ENCODE measurements around the gene OR6K2.
"Not testable (repeated sequence)": the region's sequence is repeated elsewhere in the genome, so short reads cannot be mapped to it uniquely, and the experiment has no call there.

The OR6K2 gene, protein sequence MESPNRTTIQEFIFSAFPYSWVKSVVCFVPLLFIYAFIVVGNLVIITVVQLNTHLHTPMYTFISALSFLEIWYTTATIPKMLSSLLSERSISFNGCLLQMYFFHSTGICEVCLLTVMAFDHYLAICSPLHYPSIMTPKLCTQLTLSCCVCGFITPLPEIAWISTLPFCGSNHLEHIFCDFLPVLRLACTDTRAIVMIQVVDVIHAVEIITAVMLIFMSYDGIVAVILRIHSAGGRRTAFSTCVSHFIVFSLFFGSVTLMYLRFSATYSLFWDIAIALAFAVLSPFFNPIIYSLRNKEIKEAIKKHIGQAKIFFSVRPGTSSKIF

DNA sequence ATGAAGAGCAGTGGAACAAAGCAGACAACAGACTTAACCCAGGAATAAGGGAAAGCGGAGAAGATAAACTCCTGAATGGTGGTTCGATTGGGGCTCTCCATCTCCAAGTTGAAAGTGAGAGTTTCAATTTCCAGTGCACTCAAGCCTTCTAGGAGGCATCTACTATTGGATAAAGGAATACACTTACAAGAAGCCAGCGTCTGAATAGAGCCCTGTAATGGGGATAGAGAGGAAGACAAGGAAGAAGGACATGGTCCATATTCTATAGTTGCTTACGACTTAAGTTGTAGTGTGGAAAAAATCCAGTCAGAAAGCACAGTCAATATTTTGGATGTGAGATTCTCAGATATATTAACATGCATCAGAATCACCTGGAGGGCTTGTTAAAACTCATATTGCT lies at the start of gene OR6K2:
Gene OR6K2, minus strand, starts transcription at position 101 of the 400 bp plus-strand sequence. Its CDS starts 0 bp downstream, at position 101.
- DNase-seq (ENCODE audit: low read depth in 2 of 2) = no peak

DNA sequence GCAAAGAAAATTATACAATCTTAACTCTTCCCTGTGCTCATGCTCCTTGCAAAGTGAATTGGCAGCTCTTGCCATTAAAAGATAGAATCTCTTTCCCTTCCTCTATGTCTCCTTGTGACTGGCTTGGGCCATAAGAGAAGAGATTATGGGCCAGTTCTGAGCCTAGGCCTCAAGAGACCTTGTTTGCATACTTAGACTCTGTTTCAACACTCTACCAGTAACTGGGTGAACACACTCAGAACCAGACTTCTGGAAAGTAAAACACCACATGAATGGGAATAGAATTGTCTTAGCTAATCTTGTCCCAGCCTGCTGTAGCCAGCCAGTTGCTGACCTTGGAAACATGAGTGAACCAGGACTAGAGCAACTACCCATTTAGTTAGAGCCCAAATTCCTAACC lies 35.4 kb upstream of the OR6K2 start:
- no peak for DNase-seq (ENCODE audit: low read depth in 2 of 2)

DNA sequence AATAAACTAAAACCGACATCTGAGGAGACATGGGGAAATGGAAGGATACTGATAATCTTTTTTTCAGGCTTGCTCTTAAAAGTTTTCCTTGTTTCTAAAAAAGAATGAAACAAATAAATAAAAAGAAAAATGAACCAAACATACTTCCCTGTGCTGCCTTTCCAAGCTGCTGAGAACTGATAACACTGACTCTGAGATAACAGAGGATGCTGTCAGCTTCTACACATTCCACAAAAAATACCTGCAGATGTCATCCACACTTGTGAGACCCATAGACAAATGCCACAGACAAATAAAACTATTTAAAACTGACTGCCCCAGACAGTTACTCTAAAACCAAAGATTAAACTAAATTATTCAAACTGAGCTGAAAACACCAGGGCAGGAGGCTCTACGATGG lies 32.1 kb upstream of the OR6K2 start:
- no peak for DNase-seq (ENCODE audit: low read depth in 2 of 2)

DNA sequence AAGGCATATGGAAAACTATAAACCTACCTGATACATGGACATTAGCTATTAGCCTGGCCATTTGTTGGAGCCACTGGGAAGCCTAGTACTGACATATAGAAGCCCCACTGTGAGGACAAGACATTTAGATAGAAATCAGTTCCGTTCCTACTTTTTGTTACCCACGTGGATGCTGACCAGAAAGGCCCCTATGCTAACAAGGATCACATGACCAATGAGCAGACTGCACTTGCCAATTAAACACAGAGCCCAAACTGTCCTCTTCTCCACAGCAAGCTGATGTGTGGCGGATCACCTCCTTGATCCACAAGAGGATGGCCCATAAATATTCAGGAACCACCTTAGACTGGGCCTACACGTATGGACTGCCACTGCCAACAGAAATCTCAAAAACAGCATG lies 31.3 kb upstream of the OR6K2 start:
- no peak for DNase-seq (ENCODE audit: low read depth in 2 of 2)

DNA sequence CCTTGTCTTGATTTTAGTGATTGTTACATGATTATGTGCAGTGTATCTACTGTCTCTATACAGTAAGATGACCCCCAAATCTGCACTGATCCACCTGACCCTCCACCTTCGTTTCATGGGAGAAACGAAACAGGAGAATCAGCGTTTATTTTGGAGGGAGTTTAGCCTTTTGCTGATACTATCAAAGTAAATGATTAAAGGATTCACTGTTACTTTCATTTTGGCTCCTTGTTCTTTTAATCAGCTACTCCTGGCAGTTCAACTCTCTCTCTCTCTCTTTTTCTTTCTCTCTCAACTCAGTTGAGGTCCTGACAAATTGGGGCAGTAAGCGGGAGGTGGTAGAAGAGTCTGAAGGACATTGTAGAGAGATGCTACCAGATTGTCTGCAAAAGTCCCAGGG lies 30.0 kb upstream of the OR6K2 start:
- DNase-seq (ENCODE audit: low read depth in 2 of 2) = no peak

DNA sequence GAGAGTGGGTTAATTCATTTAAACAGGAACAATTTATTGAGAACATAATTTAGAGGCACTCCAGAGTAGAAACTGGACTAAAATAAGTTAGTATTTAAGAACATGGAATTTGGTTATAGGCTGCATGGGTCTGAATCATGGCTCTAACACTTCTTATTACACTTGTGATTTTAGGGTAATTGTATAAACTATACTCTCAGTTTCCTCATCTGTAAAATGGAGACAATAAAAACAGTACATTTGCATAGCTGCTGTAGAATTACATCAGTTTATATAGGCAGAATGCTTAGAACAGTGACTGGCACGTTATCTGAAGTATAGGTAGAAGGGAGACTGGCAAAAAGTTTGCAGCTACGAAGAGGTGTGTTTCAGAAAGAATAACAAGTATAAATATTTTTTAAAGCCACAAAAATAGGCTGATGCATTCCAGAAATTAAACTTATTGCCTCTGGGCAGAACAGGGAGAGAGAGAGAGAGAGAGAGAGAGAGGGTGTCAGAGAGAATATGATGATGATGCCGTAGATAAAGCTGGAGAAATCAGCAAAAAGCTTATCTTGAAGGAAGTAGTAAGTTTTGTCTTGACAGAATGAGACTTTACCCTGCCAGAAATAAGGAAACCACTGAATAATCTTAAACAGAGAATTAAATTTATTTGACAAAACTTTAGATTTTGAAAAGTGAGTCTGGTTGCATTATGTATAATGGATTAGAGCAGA lies 28.2 kb upstream of the OR6K2 start:
- no peak for DNase-seq (ENCODE audit: low read depth in 2 of 2)

DNA sequence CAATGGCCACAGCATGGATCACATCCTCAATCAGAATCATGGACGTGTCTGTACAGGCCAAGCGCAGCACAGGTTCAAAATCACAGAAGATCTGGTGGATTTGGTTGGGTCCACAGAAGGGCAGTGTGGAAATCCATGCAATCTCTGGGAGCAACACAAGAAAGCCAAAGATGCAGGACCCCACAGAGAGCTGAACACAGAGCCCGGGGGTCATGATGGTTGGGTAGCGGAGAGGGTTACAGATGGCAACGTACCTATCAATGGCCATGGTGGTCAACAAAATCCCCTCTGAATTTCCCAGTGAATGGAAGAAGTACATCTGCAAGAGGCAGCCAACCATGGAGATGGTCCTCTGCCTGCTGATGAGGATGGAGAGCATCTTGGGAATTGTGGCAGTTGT lies 24.0 kb upstream of the OR6K2 start:
- DNase-seq (ENCODE audit: low read depth in 2 of 2) = no peak

DNA sequence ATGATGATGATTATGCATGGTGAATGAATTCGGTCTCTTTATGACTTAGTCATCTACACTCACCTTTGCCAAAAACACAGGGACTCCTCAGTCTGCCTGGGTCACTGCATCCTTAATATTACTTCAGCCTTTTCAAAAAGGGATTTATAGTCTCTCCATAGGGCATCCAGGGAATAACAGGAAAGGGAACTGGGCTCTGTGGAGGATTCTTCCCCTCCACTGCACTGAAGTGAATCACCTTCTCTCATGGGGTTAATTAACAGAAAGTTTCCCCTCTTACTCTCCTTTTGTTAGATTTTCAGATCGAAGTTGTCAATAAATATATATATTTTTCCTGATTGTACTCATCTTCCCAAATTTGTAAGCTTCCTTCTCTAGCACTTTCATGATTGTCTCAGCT lies 20.2 kb upstream of the OR6K2 start, which contains the start of gene OR6K3:
Gene OR6K3, minus strand, starts transcription at position 101 of the 400 bp plus-strand sequence. CDS start 2,605 bp downstream, outside the sequence.
- no peak for DNase-seq (ENCODE audit: low read depth in 2 of 2)

DNA sequence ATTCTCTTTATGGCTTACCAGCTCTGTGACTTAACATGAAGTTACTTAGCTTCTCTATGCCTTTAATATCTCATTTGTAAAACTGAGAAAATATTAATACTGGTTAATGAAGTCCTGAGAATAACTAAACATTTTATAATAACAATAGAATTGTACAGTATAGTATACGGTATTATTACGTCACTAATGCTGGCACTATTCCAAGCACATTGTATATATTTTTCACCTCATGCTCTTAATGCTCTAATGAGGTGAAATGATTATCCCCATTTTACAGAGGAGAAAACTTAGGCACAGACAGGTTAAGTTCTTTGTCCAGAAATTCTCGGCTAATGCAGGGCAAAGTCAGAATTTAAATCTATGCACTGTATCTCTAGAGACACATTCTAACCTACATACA lies 19.2 kb upstream of the OR6K2 start:
- DNase-seq (ENCODE audit: low read depth in 2 of 2) = no peak

DNA sequence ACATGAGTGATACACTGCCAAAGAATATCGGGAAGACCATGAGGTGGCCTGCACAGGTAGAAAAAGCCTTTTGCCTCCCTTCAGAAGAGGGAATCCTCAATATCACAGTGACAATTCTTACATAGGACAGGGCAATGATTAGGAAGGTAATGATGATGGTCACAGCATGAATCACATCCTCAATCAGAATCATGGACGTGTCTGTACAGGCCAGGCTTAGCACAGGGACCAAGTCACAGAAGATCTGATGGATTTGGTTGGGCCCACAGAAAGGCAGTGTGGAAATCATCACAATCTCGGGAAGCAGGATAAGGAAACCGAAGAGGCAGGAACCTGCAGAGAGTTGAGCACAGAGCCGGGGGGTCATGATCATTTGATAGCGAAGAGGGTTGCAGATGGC lies 16.9 kb upstream of the OR6K2 start:
- DNase-seq (ENCODE audit: low read depth in 2 of 2) = no peak

DNA sequence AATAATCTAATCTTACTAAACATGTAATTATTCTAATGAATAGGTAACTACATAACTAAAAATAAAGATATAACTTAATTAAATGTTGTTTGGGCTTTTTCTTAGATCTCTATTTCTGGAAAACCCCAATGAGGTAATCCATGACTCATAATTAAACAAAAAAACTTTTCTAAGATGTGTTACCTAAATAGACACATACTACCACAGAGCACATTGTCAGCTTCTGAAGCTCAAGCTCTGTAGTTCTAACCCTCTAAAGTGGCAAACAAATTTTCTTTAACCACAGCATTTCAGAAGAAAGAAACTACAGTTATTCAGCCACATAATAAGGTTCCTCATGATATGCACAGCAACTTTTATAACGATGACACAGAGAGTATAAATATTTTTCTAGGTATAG lies 15.9 kb upstream of the OR6K2 start:
- DNase-seq (ENCODE audit: low read depth in 2 of 2) = no peak

DNA sequence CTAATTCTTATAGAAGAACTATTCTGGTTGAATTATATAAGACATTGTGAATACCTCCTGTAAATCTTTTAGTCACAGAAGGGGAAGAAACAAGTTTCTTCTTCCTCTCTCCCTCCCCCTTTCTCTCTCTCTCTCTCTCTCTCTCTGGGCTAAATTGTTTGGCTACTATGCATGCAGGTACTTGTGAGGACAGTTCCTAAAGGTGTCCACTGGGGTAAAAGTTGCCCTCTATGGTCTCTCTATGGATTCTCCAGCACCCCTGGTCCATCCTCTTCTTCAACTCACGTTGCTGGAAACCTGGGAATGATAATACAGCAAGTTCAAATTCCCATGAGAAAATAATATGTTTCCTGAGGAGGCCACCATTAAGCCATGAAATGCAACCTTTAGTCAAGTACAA lies 14.3 kb upstream of the OR6K2 start:
- DNase-seq (ENCODE audit: low read depth in 2 of 2) = no peak

DNA sequence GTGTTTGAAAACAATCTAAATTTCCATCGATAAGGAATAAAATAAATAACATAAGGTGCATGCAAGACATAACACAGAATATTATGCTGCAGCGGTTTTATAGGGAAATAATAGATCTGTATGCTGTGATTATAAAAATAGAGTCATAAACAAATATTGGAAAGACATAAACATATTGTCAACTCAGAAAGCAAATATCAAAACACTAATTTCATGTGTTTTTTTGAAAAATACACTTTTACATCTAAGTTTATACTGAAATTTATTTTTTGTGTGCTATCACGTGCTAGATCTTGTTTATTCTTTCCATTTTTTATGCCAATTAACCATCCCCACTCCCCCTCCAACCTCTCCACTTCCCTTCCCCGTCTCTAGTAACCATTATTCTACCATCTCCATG lies 10.6 kb upstream of the OR6K2 start:
- no peak for DNase-seq (ENCODE audit: low read depth in 2 of 2)

DNA sequence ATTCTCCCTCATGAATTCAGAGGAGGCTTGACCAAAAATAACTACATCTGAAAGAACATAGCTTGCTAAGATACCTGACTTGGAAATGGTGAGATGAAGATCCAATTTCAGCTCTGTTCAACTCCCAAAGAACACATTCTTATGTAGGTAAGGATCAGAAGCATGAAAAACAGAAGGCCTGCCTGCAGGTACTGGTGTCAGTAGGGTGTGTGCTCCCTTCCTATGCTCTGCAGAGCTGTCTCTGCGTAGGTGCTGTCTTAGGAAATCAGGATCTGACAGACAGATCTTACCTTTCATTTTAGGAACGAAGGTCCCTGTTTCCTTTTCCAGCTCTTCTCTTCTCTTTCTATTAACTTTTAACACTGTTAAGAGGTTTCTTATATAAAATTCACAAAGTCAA lies 5.6 kb upstream of the OR6K2 start:
- DNase-seq (ENCODE audit: low read depth in 2 of 2) = no peak

DNA sequence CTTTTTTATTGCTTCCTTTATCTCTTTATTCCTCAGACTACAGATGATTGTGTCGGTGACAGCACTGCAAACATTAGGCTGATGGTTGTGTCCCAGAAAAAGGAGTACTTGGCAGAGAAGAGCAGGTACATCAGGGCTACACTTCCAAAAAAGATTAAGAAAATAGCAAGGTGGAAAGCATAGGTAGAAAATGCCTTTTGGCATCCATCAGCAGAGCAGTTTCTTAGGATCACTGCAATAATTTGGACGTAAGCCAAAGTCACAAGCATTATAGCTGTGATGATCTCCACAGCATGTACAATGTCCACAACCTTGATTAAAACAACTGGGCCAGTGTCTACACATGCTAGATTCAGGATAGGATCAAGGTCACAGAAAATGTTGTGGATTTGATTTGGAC lies 5.9 kb downstream of the OR6K2 start:
- DNase-seq (ENCODE audit: low read depth in 2 of 2) = no peak

DNA sequence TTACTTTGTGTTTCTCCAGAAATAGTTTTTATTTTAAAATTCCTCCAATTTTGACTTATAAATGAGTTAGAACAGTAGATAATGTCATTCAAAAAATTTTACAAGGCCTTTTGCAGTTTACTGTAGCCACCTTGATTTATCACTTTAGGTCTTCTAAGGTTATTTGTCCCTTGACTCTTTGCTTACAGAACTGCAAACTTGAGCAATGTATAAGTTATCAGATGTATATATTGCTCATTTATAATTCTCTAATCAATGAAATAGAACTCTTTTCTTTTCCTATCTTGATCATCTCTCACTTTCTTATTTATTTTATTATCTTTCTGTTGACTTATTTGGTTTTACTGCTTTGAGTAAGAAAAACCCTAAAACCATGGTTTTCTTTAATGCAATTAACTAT lies 8.1 kb downstream of the OR6K2 start:
- no peak for DNase-seq (ENCODE audit: low read depth in 2 of 2)

DNA sequence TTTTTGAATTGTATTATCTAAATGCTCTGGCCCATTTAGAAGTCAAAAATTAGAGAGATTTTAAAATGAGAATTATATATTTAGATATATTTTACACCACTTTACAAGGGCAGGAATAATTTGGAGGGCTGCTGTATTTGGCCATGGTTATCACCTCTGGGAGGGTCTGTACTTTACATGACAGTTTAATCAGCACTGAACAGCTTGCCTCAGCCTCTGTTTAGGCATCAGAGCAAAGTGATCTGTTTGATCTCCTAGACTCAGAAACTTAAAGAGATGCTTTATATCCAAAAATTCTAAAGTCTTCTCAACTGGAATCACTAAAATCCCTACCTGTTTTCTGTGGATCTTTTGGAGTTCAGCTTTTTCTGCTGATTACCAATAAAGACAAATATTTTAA lies 8.5 kb downstream of the OR6K2 start:
- no peak for DNase-seq (ENCODE audit: low read depth in 2 of 2)

DNA sequence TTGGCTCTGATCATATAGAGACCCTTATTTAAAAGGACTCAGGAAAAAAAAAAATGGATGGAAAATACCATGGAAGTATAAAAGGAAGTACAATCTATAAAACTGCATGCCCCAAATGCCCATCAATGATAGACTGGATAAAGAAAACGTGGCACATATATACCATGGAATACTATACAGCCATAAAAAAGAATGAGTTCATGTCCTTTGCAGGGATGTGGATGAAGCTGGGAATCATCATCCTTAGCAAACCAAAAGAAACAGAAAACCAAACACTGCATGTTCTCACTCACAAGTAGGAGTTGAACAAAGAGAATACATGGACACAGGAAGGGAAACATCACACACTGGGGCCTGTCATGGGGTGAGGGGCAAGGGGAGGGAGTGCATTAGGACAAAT lies 9.3 kb downstream of the OR6K2 start:
- not testable (repeated sequence) for DNase-seq (ENCODE audit: low read depth in 2 of 2)

DNA sequence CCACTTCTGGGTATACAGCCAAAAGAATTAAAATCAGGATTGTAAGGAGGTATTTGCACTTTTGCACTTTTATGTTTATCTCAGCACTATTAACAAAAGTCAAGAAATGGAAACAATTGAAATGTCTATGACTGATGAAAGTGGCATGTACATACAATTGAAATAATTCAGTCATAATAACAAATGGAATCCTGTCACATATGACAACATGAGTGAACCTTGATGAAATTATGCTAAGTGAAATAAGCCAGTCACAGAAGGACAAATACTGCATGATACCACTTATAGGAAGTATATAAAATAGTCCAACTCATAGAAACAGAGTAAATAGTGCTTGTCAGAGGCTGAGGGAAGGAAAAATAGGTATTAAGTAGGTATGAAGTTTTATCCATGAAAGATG lies 10.6 kb downstream of the OR6K2 start:
- no peak for DNase-seq (ENCODE audit: low read depth in 2 of 2)

DNA sequence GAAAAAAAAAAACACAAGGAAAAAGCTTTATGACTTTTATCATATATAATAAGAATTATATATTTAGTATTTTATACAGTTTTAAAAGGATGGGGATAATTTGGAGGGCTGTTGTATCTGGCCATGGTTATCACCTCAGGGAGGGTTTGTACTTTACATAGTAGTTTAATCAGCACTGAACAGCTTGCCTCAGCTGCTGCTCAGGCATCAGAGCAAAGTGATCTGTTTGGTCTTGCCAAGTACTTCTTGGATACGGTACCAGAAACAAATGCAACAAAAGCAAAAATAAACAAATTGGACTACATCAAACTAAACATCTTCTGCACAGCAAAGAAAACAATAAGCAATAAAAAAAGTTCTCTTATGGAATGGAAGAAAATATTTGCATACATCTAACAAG lies 11.3 kb downstream of the OR6K2 start:
- no peak for DNase-seq (ENCODE audit: low read depth in 2 of 2)

DNA sequence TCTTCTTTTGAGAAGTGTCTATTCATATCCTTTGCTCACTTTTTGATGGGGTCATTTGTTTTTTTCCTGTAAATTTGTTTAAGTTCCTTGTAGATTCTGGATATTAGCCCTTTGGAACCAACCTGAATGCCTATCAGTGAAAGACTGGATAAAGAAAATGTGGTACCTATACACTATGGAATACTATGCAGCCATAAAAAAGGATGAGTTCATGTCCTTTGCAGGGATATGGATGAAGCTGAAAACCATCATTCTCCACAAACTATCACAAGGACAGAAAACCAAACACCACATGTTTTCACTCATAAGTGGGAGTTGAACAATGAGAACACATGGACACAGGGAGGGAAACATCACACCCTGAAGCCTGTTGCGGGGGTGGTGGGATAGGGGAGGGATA lies 12.1 kb downstream of the OR6K2 start:
- DNase-seq (ENCODE audit: low read depth in 2 of 2) = not testable (repeated sequence)

DNA sequence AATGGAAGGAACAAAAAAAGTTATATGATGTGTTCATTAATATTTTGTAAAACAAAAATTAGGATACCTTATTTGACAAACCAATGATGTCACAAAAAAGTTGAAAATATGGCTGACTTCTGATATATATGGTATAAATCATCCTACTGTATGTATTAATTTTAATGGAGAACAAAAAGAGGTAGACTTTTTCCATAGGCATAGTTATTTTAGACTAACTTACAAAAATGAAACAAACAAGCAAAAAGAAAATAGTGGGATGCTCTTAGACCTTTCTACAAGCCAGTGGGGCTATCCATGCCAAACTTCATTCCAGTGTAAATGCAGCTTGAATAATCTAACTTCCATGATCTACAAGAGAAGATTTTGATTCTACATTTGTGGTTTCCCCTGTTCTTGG lies 13.4 kb downstream of the OR6K2 start:
- no peak for DNase-seq (ENCODE audit: low read depth in 2 of 2)
